HL-60 (cell line): ENCODE measurements around the gene TK2.

ENCODE experiments used
- DNase-seq, 2 experiments: peaks; one replicate each; pipeline ENCODE4 v3.0.0-alpha.2; 2010 to 2020; ENCODE audit warnings: low read depth in 1 of 2, low spot score in 1 of 2
- H3K27ac ChIP-seq: fragments of 250-450 bp; sonication (Bioruptor Pico); replicated peaks from 2 replicates; pipeline ENCODE4 v1.5.1; 2020; ENCODE audit warnings: mild to moderate bottlenecking, moderate library complexity
- H3K27me3 ChIP-seq: fragments of 250-450 bp; sonication (Bioruptor Pico); 2 replicates; pipeline ENCODE4 v1.5.1; 2021; ENCODE audit warnings: mild to moderate bottlenecking, moderate library complexity; ENCODE audit not compliant: insufficient read depth, poor library complexity, severe bottlenecking
- H3K4me3 ChIP-seq: replicated peaks from 2 replicates; pipeline ENCODE4 v1.5.1; 2011; ENCODE audit warnings: mild to moderate bottlenecking, control low read depth, low read length; ENCODE audit not compliant: insufficient read depth
- CTCF ChIP-seq: IDR thresholded peaks from one replicate; pipeline ENCODE4 v1.5.1; 2011; ENCODE audit warnings: low read length, control low read depth, inconsistent platforms; ENCODE audit not compliant: insufficient read depth
- GABPA ChIP-seq: IDR thresholded peaks from 2 replicates; pipeline ENCODE4 v1.6.1; 2012; ENCODE audit warnings: low read depth
- POLR2AphosphoS5 ChIP-seq: IDR thresholded peaks from 2 replicates; pipeline ENCODE4 v1.6.1; 2012; ENCODE audit warnings: low read depth
- REST ChIP-seq: IDR thresholded peaks from 2 replicates; pipeline ENCODE4 v1.6.1; 2012; ENCODE audit warnings: low read depth; ENCODE audit not compliant: insufficient replicate concordance
- SPI1 ChIP-seq: IDR thresholded peaks from 2 replicates; pipeline ENCODE4 v1.6.1; 2012; ENCODE audit warnings: low read depth, mild to moderate bottlenecking, borderline replicate concordance

The TK2 gene

GRCh38 chr16:66561381-66562080 is 11.6 kb upstream of the TK2 start:
- TF ChIP-seq GABPA, result no peak
- TF ChIP-seq POLR2AphosphoS5, result no peak
- TF ChIP-seq CTCF, result no peak
- TF ChIP-seq REST, result no peak
- no peak for TF ChIP-seq SPI1
- Histone ChIP-seq H3K27ac (no peak overlapping the region), H3K4me3 (no peak overlapping the region), H3K27me3 (no peaks in the 10 kb centered on the region)
- no peak for DNase-seq

GRCh38 chr16:66560107-66560506 is 10.2 kb upstream of the TK2 start:
- H3K27me3 ChIP-seq, result no peaks in the 10 kb centered on the region
- TF ChIP-seq SPI1 (no peak), GABPA (no peak), POLR2AphosphoS5 (no peak), CTCF (no peak), REST (no peak)
- DNase-seq, result no peak
- no peak overlapping the region for H3K4me3 ChIP-seq
- no peak overlapping the region for H3K27ac ChIP-seq

GRCh38 chr16:66554495-66554894 is 4.6 kb upstream of the TK2 start:
- Histone ChIP-seq H3K4me3 (peak overlapping the region; percentile 65; the same call in 1 of the 2 replicates), H3K27ac (no peak overlapping the region), H3K27me3 (no peaks in the 10 kb centered on the region)
- TF ChIP-seq GABPA (no peak), REST (no peak), POLR2AphosphoS5 (no peak), SPI1 (no peak), CTCF (no peak)
- DNase-seq, result no peak
